Activated CD4-positive, alpha-beta T cell treated with anti-CD3 and anti-CD28 coated beads for 1 hour (primary cell): Measurements from ENCODE around the gene DNAH2.

Experiments
- DNase-seq: peaks from one replicate; pipeline ENCODE4 v3.0.0-alpha.2; 2020

DNAH2 gene

GRCh38 chr17:7824021-7824924, 106.7 kb downstream of the DNAH2 start:
- DNase-seq, result no peak

- no peak for DNase-seq
Observed at GRCh38 chr17:7825206-7825990, 107.9 kb downstream of the DNAH2 start.

- no peak for DNase-seq
Observed at GRCh38 chr17:7830616-7831015, 113.1 kb downstream of the DNAH2 start.

GRCh38 chr17:7831233-7831632, 113.7 kb downstream of the DNAH2 start:
- no peak for DNase-seq

GRCh38 chr17:7832431-7832830, 114.9 kb downstream of the DNAH2 start:
- DNase-seq, result no peak

GRCh38 chr17:7833011-7833794, 115.7 kb downstream of the DNAH2 start:
- DNase-seq, result no peak

- DNase-seq, result peak; percentile 78
Observed at GRCh38 chr17:7833795-7834541, 116.4 kb downstream of the DNAH2 start, which contains the start of gene KDM6B. Gene KDM6B, plus strand, starts transcription at chr17:7834217. Its CDS starts 11,338 bp downstream, at chr17:7845555.

- peak; percentile 41 for DNase-seq
Observed at GRCh38 chr17:7834542-7834956, 117.0 kb downstream of the DNAH2 start.

- DNase-seq, result peak; percentile 77
Observed at GRCh38 chr17:7834957-7835813, 117.6 kb downstream of the DNAH2 start.

GRCh38 chr17:7835814-7836595, 118.5 kb downstream of the DNAH2 start:
- DNase-seq, result no peak

- DNase-seq, result peak; percentile 44
Observed at GRCh38 chr17:7836596-7837407, 119.3 kb downstream of the DNAH2 start.

GRCh38 chr17:7837408-7838088, 120.0 kb downstream of the DNAH2 start:
- DNase-seq, result no peak

GRCh38 chr17:7838090-7839075, 120.8 kb downstream of the DNAH2 start:
- no peak for DNase-seq

- DNase-seq, result no peak
Observed at GRCh38 chr17:7839190-7839875, 121.8 kb downstream of the DNAH2 start.

GRCh38 chr17:7839876-7840261, 122.3 kb downstream of the DNAH2 start:
- DNase-seq, result no peak

- no peak for DNase-seq
Observed at GRCh38 chr17:7840441-7840840, 122.9 kb downstream of the DNAH2 start.

GRCh38 chr17:7840875-7841274, 123.3 kb downstream of the DNAH2 start:
- DNase-seq, result no peak
